SK-N-SH (cell line): ENCODE results near the gene GARIN1A. TPM values are rescaled to one million over a fixed set of nuclear protein-coding genes. Genes with fewer than 3 reads are reported as not detected.

ENCODE experiments used
- CTCF ChIA-PET: fragments of 300-600, 350-600 bp; formaldehyde crosslinking; extraction: SDS; loops from one replicate; lab custom pipeline; 2021; lab: Yijun Ruan, JAX
- POLR2A ChIA-PET: fragments of 350-600 bp; sonication (Branson Sonifier 250); formaldehyde crosslinking; extraction: SDS; loops from one replicate; lab custom pipeline; 2020; ENCODE audit warnings: antibody characterized with exemption, inconsistent platforms; lab: Yijun Ruan, JAX
- DNase-seq: peaks from one replicate; pipeline ENCODE4 v3.0.0; 2012
- H2AFZ ChIP-seq: fragments of 200-600 bp; sonication (generic); 2 replicates; pipeline ENCODE4 v1.8.1; 2016; ENCODE audit warnings: antibody characterized with exemption, mild to moderate bottlenecking, low read depth
- H3F3A ChIP-seq: fragments of 200-600 bp; sonication (generic); replicated peaks from 2 replicates; pipeline ENCODE3; 2016; ENCODE audit warnings: antibody characterized with exemption, mild to moderate bottlenecking; ENCODE audit not compliant: insufficient read depth
- H3K27ac ChIP-seq, 2 experiments: fragments of 200-500 bp in 1 of 2; fragments of 200-600 bp in 1 of 2; sonication (Bioruptor generic) in 1 of 2; sonication (generic), shearing (Covaris generic) in 1 of 2; 2 replicates each; pipeline versions ENCODE4 v1.5.1 to v1.6.1; 2014 to 2016; ENCODE audit warnings: low read depth in 2 of 2, inconsistent platforms in 1 of 2, low read length in 1 of 2, mild to moderate bottlenecking in 1 of 2, mixed read lengths in 1 of 2
- H3K27me3 ChIP-seq: fragments of 200-600 bp; sonication (generic), shearing (Covaris generic); 2 replicates; pipeline ENCODE4 v1.6.1; 2016; ENCODE audit warnings: mixed run types; ENCODE audit not compliant: insufficient read depth
- H3K36me3 ChIP-seq, 2 experiments: fragments of 200-500 bp in 1 of 2; fragments of 200-600 bp in 1 of 2; sonication (Bioruptor generic) in 1 of 2; sonication (generic) in 1 of 2; replicated peaks in 1 of 2; 2 replicates each; pipeline versions ENCODE3 to v1.5.1; 2014 to 2016; ENCODE audit warnings: low read length in 1 of 2, mild to moderate bottlenecking in 1 of 2; ENCODE audit not compliant: insufficient read depth in 2 of 2, control insufficient read depth in 1 of 2
- H3K4me1 ChIP-seq, 2 experiments: fragments of 200-500 bp in 1 of 2; fragments of 200-600 bp in 1 of 2; sonication (Bioruptor generic) in 1 of 2; sonication (generic), shearing (Covaris generic) in 1 of 2; 2 replicates each; pipeline versions ENCODE4 v1.5.1 to v1.6.1; 2014 to 2016; ENCODE audit warnings: low read depth in 1 of 2, low read length in 1 of 2, mixed run types in 1 of 2; ENCODE audit not compliant: insufficient read depth in 2 of 2, control insufficient read depth in 1 of 2
- H3K4me2 ChIP-seq: fragments of 200-600 bp; sonication (generic), shearing (Covaris generic); 2 replicates; pipeline ENCODE4 v1.6.1; 2017; ENCODE audit warnings: mixed run types
- H3K4me3 ChIP-seq, 2 experiments: fragments of 200-500 bp in 1 of 2; fragments of 200-600 bp in 1 of 2; sonication (Bioruptor generic) in 1 of 2; sonication (generic), shearing (Covaris generic) in 1 of 2; 2 replicates each; pipeline versions ENCODE4 v1.5.1 to v1.8.1; 2014 to 2016; ENCODE audit warnings: low read depth in 2 of 2, inconsistent platforms in 1 of 2, low read length in 1 of 2, mild to moderate bottlenecking in 1 of 2, mixed read lengths in 1 of 2, moderate library complexity in 1 of 2
- H3K79me2 ChIP-seq: fragments of 200-600 bp; sonication (generic); 2 replicates; pipeline ENCODE4 v1.8.1; 2017; ENCODE audit warnings: mild to moderate bottlenecking; ENCODE audit not compliant: insufficient read depth
- H3K9ac ChIP-seq: fragments of 200-600 bp; sonication (generic); 2 replicates; pipeline ENCODE4 v1.6.1; 2017; ENCODE audit warnings: mixed run types
- H3K9me2 ChIP-seq: fragments of 200-600 bp; sonication (generic); 2 replicates; pipeline ENCODE4 v1.6.1; 2017; ENCODE audit warnings: mixed run types
- H3K9me3 ChIP-seq: fragments of 200-600 bp; sonication (generic); 2 replicates; pipeline ENCODE4 v1.6.1; 2017; ENCODE audit warnings: mixed run types, mild to moderate bottlenecking, moderate library complexity
- H4K20me1 ChIP-seq: fragments of 200-600 bp; sonication (generic); 2 replicates; pipeline ENCODE4 v1.6.1; 2017; ENCODE audit warnings: mild to moderate bottlenecking, mixed run types; ENCODE audit not compliant: insufficient read depth
- ELF1 ChIP-seq: IDR thresholded peaks from 2 replicates; pipeline ENCODE4 v1.4.0; 2012
- EZH2phosphoT487 ChIP-seq: fragments of 200-600 bp; sonication (generic); IDR thresholded peaks from 2 replicates; pipeline ENCODE4 v1.6.1; 2017; ENCODE audit warnings: low read depth, mixed run types, mild to moderate bottlenecking, antibody characterized with exemption, moderate library complexity, borderline replicate concordance
- FOXJ3 ChIP-seq: sonication (generic); formaldehyde crosslinking; IDR thresholded peaks from 2 replicates; pipeline ENCODE4 v1.5.1; 2020; ENCODE audit warnings: mild to moderate bottlenecking, missing genetic modification reagents
- GABPA ChIP-seq: IDR thresholded peaks from 2 replicates; pipeline ENCODE4 v1.4.0; 2012; ENCODE audit warnings: low read depth, mild to moderate bottlenecking
- NFIC ChIP-seq: IDR thresholded peaks from 2 replicates; pipeline ENCODE4 v1.4.0; 2012; ENCODE audit warnings: borderline replicate concordance
- NRF1 ChIP-seq: IDR thresholded peaks from 2 replicates; pipeline ENCODE4 v1.6.1; 2012; ENCODE audit warnings: low read depth, mild to moderate bottlenecking, low read length
- POLR2AphosphoS5 ChIP-seq: IDR thresholded peaks from 2 replicates; pipeline ENCODE4 v1.6.1; 2012; ENCODE audit warnings: low read depth, low read length
- SIN3A ChIP-seq: IDR thresholded peaks from 2 replicates; pipeline ENCODE4 v1.6.1; 2012; ENCODE audit warnings: low read depth, mild to moderate bottlenecking, low read length, moderate library complexity, borderline replicate concordance
- TAF1 ChIP-seq: IDR thresholded peaks from 2 replicates; pipeline ENCODE4 v1.6.1; 2012; ENCODE audit warnings: low read depth, mild to moderate bottlenecking, low read length, moderate library complexity, borderline replicate concordance
- TEAD4 ChIP-seq: IDR thresholded peaks from 2 replicates; pipeline ENCODE4 v1.4.0; 2012; ENCODE audit warnings: mild to moderate bottlenecking, borderline replicate concordance; ENCODE audit not compliant: insufficient read depth
- YY1 ChIP-seq: IDR thresholded peaks from 2 replicates; pipeline ENCODE4 v1.4.0; 2012; ENCODE audit warnings: low read depth, mild to moderate bottlenecking
- WGBS: methylation state at CpG from one replicate; pipeline ENCODE4 v1.1.6; 2017; ENCODE audit warnings: low lambda C conversion rate; 5-methylcytosine and 5-hydroxymethylcytosine counted together
- polyA plus RNA-seq, 3 experiments: library from polyadenylated mRNA; depleted of rRNA; stranded (reverse); fragments of >200 nt; gene quantifications; 2 replicates each; pipeline ENCODE4 v1.2.3, GENCODE V29; 2012
- TF ChIP-seq, protein P1 (sequence below): IDR thresholded peaks from 2 replicates; pipeline ENCODE4 v1.6.1; 2012; ENCODE audit warnings: mild to moderate bottlenecking, low read depth, low read length, moderate library complexity
- TF ChIP-seq, protein P2 (sequence below): fragments of 150-350 bp; IDR thresholded peaks from 2 replicates; pipeline ENCODE4 v1.6.1; 2017; ENCODE audit warnings: antibody characterized with exemption, low read length, low read depth, borderline replicate concordance

GARIN1A gene
- polyA plus RNA-seq, 1 of the 3 experiments (the other 2 are of a cell fraction) = 1.2 TPM

DNA sequence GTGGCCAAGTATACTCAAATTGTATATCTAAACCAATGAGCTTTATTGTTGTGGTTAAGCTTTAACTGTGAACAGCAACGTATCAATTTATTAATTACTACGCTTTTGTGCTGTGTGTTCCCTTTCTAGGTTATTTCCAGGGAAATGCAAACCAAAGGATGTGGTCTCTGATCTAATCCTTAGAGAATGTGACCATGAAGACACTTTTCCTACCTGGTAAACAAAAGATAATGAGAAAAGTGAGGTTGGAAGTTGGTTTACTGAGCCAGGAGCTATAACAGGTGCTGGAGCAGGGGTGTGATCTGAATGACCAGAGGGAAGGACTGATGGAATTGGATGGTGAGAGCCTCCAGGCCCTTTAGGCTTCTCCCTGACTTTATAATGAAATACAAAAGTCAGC lies 41.7 kb downstream of the GARIN1A start:
- Histone ChIP-seq H4K20me1 (no peaks in the 10 kb centered on the region), H3K4me1 (no peaks in the 10 kb centered on the region), H3K9me3 (no peaks in the 10 kb centered on the region), H3K79me2 (no peaks in the 10 kb centered on the region), H3K4me3 (no peak overlapping the region), H2AFZ (no peak overlapping the region), H3K9ac (no peak overlapping the region), H3K27ac (no peak overlapping the region), H3K4me2 (no peak overlapping the region), H3K36me3 (no peaks in the 10 kb centered on the region), H3F3A (no peaks in the 10 kb centered on the region), H3K27me3 (peaks cover 5% of the 10 kb centered on the region; the same call in 1 of the 2 replicates), H3K9me2 (no peaks in the 10 kb centered on the region)
- CTCF ChIA-PET = interaction anchor here (0.6 to 2.3 kb wide), 2 partner anchors 16 to 106 kb away, joined by 3 to 7 read pairs; no protein-coding TSS in a partner anchor
- TF ChIP-seq NFIC (no peak), POLR2AphosphoS5 (no peak), ELF1 (no peak), TAF1 (no peak), GABPA (no peak), TEAD4 (no peak), YY1 (no peak), NRF1 (no peak), FOXJ3 (CRISPR knock-in tag) (no peak), SIN3A (no peak), EZH2phosphoT487 (no peak)
- TF ChIP-seq, protein P1, sequence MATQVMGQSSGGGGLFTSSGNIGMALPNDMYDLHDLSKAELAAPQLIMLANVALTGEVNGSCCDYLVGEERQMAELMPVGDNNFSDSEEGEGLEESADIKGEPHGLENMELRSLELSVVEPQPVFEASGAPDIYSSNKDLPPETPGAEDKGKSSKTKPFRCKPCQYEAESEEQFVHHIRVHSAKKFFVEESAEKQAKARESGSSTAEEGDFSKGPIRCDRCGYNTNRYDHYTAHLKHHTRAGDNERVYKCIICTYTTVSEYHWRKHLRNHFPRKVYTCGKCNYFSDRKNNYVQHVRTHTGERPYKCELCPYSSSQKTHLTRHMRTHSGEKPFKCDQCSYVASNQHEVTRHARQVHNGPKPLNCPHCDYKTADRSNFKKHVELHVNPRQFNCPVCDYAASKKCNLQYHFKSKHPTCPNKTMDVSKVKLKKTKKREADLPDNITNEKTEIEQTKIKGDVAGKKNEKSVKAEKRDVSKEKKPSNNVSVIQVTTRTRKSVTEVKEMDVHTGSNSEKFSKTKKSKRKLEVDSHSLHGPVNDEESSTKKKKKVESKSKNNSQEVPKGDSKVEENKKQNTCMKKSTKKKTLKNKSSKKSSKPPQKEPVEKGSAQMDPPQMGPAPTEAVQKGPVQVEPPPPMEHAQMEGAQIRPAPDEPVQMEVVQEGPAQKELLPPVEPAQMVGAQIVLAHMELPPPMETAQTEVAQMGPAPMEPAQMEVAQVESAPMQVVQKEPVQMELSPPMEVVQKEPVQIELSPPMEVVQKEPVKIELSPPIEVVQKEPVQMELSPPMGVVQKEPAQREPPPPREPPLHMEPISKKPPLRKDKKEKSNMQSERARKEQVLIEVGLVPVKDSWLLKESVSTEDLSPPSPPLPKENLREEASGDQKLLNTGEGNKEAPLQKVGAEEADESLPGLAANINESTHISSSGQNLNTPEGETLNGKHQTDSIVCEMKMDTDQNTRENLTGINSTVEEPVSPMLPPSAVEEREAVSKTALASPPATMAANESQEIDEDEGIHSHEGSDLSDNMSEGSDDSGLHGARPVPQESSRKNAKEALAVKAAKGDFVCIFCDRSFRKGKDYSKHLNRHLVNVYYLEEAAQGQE = no peak
- TF ChIP-seq, protein P2, sequence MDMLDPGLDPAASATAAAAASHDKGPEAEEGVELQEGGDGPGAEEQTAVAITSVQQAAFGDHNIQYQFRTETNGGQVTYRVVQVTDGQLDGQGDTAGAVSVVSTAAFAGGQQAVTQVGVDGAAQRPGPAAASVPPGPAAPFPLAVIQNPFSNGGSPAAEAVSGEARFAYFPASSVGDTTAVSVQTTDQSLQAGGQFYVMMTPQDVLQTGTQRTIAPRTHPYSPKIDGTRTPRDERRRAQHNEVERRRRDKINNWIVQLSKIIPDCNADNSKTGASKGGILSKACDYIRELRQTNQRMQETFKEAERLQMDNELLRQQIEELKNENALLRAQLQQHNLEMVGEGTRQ = no peak
- POLR2A ChIA-PET = no interaction called here
- WGBS = 89% methylated on average over 2 of the region's 2 CpGs
- no peak for DNase-seq
